ENCODE results near the gene CHD9.

DNA sequence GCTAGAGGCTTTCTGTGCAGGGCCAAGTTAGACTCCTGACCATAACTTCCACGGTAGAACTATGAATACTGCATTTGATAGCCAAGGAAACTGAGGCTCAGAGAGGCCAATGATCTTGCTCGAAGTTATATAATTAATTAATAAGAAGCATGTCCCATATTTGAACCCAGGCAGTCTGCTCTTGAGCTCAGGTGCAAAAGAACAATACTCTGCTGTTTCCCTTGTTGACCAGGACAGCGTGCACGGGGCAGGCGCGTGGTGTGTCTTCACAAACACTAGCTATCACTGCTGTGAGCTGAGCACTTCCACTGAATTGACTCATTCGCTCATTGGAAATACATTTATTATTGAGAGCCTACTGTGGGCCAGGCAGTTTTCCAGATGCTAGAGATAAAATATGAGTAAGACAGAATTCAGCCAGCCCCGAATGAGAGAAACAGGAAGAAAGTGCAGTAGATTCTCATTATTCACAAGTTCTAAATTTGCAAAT, 1.6 kb downstream of the CHD9 start:
- no peak for TF ChIP-seq EZH2 (IDR thresholded peaks at IDR 0.05; ENCODE audit: insufficient read depth, low read length)
- TF ChIP-seq, protein P1, sequence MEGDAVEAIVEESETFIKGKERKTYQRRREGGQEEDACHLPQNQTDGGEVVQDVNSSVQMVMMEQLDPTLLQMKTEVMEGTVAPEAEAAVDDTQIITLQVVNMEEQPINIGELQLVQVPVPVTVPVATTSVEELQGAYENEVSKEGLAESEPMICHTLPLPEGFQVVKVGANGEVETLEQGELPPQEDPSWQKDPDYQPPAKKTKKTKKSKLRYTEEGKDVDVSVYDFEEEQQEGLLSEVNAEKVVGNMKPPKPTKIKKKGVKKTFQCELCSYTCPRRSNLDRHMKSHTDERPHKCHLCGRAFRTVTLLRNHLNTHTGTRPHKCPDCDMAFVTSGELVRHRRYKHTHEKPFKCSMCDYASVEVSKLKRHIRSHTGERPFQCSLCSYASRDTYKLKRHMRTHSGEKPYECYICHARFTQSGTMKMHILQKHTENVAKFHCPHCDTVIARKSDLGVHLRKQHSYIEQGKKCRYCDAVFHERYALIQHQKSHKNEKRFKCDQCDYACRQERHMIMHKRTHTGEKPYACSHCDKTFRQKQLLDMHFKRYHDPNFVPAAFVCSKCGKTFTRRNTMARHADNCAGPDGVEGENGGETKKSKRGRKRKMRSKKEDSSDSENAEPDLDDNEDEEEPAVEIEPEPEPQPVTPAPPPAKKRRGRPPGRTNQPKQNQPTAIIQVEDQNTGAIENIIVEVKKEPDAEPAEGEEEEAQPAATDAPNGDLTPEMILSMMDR (IDR thresholded peaks at IDR 0.05; ENCODE audit: insufficient read depth, low read depth, low read length) = no peak

All from astrocyte (in vitro differentiated cells and primary cell).